SK-N-SH treated with all-trans-retinoic acid at 6 μM for 48 hours (cell line): ENCODE results near the gene ABCA13.

Experiments
- ATAC-seq: fragments of 200-7000 bp; cut with Tn5 transposase; 3 replicates; pipeline ENCODE4 v1.9.1; 2020; ENCODE audit warnings: mild to moderate bottlenecking, moderate library complexity
- ARNTL ChIP-seq: fragments of 450-650 bp; formaldehyde crosslinking; IDR thresholded peaks from 2 replicates; pipeline ENCODE4 v1.5.0; 2020; ENCODE audit warnings: low read depth, mild to moderate bottlenecking, moderate library complexity, borderline replicate concordance
- BACH2 ChIP-seq: fragments of 250-450 bp; sonication (Bioruptor Pico); IDR thresholded peaks from 2 replicates; pipeline ENCODE4 v1.9.0; 2021; ENCODE audit warnings: mild to moderate bottlenecking, borderline replicate concordance
- CSDC2 ChIP-seq: fragments of 250-450 bp; sonication (Bioruptor Pico); IDR thresholded peaks from 2 replicates; pipeline ENCODE4 v1.5.0; 2020; ENCODE audit warnings: mild to moderate bottlenecking, moderate library complexity
- ESRRG ChIP-seq: fragments of 250-450 bp; sonication (Bioruptor Pico); IDR thresholded peaks from 2 replicates; pipeline ENCODE4 v1.6.1; 2021; ENCODE audit warnings: mild to moderate bottlenecking
- GLIS3 ChIP-seq: fragments of 250-450 bp; sonication (Bioruptor Pico); IDR thresholded peaks from 2 replicates; pipeline ENCODE4 v1.5.0; 2020; ENCODE audit warnings: mild to moderate bottlenecking, moderate library complexity
- ISL1 ChIP-seq: fragments of 250-450 bp; sonication (Bioruptor Pico); IDR thresholded peaks from 2 replicates; pipeline ENCODE4 v2.1.2; 2022; ENCODE audit warnings: mild to moderate bottlenecking, moderate library complexity
- OSR1 ChIP-seq: fragments of 250-450 bp; sonication (Bioruptor Pico); IDR thresholded peaks from 2 replicates; pipeline ENCODE4 v1.8.0; 2022; ENCODE audit warnings: moderate library complexity, mild to moderate bottlenecking, inconsistent platforms
- PPARA ChIP-seq: fragments of 250-450 bp; sonication (Bioruptor Pico); IDR thresholded peaks from 2 replicates; pipeline ENCODE4 v1.5.0; 2020; ENCODE audit warnings: mild to moderate bottlenecking, borderline replicate concordance
- SNAI2 ChIP-seq: fragments of 250-450 bp; sonication (Bioruptor Pico); IDR thresholded peaks from 2 replicates; pipeline ENCODE4 v1.5.0; 2020; ENCODE audit warnings: mild to moderate bottlenecking, moderate library complexity
- TCF4 ChIP-seq: fragments of 250-450 bp; sonication (Bioruptor Pico); IDR thresholded peaks from 2 replicates; pipeline ENCODE4 v1.8.0; 2021; ENCODE audit warnings: mild to moderate bottlenecking, moderate library complexity, borderline replicate concordance
- TOX ChIP-seq: fragments of 250-450 bp; sonication (Bioruptor Pico); IDR thresholded peaks from 2 replicates; pipeline ENCODE4 v1.8.0; 2021; ENCODE audit warnings: mild to moderate bottlenecking, moderate library complexity, borderline replicate concordance
- ZC3H10 ChIP-seq: fragments of 250-450 bp; sonication (Bioruptor Pico); IDR thresholded peaks from 2 replicates; pipeline ENCODE4 v1.5.1; 2021; ENCODE audit warnings: mild to moderate bottlenecking, moderate library complexity
- ZFP3 ChIP-seq: fragments of 250-450 bp; sonication (Bioruptor Pico); IDR thresholded peaks from 2 replicates; pipeline ENCODE4 v1.5.0; 2020; ENCODE audit warnings: mild to moderate bottlenecking, moderate library complexity
- ZFP30 ChIP-seq: fragments of 450-650 bp; formaldehyde crosslinking; IDR thresholded peaks from 2 replicates; pipeline ENCODE4 v1.5.0; 2022; ENCODE audit warnings: mild to moderate bottlenecking, moderate library complexity
- ZNF565 ChIP-seq: fragments of 450-650 bp; formaldehyde crosslinking; conservative IDR thresholded peaks from 2 replicates; pipeline ENCODE4 v1.5.0; 2020; ENCODE audit warnings: low read depth, mild to moderate bottlenecking, moderate library complexity
- ZNF70 ChIP-seq: fragments of 450-650 bp; formaldehyde crosslinking; IDR thresholded peaks from 2 replicates; pipeline ENCODE4 v1.5.0; 2020; ENCODE audit warnings: mild to moderate bottlenecking, moderate library complexity
- ZNF8 ChIP-seq: fragments of 450-650 bp; formaldehyde crosslinking; IDR thresholded peaks from 2 replicates; pipeline ENCODE4 v1.5.0; 2020; ENCODE audit warnings: mild to moderate bottlenecking, moderate library complexity
- TF ChIP-seq, protein P1 (sequence below): fragments of 250-450 bp; sonication (Bioruptor Pico); IDR thresholded peaks from 2 replicates; pipeline ENCODE4 v1.8.0; 2020; ENCODE audit warnings: mild to moderate bottlenecking, moderate library complexity, borderline replicate concordance
- TF ChIP-seq, protein P2 (sequence below): fragments of 250-450 bp; sonication (Bioruptor Pico); IDR thresholded peaks from 2 replicates; pipeline ENCODE4 v1.8.0; 2021; ENCODE audit warnings: low read depth, mild to moderate bottlenecking, moderate library complexity, borderline replicate concordance
- TF ChIP-seq, protein P3 (sequence below): fragments of 250-450 bp; sonication (Bioruptor Pico); IDR thresholded peaks from 2 replicates; pipeline ENCODE4 v1.5.1; 2021; ENCODE audit warnings: mild to moderate bottlenecking, moderate library complexity
- TF ChIP-seq, protein P4 (sequence below): fragments of 250-450 bp; sonication (Bioruptor Pico); IDR thresholded peaks from 2 replicates; pipeline ENCODE4 v1.5.1; 2020; ENCODE audit warnings: low read depth, mild to moderate bottlenecking, moderate library complexity
- TF ChIP-seq, protein P5 (sequence below): fragments of 250-450 bp; sonication (Bioruptor Pico); IDR thresholded peaks from 2 replicates; pipeline ENCODE4 v1.5.0; 2020; ENCODE audit warnings: mild to moderate bottlenecking, moderate library complexity

The ABCA13 gene

GRCh38 chr7:48242846-48243245, 71.6 kb downstream of the ABCA13 start:
- no peak for TF ChIP-seq ZNF565 (CRISPR knock-in tag)
- TF ChIP-seq, protein P1, sequence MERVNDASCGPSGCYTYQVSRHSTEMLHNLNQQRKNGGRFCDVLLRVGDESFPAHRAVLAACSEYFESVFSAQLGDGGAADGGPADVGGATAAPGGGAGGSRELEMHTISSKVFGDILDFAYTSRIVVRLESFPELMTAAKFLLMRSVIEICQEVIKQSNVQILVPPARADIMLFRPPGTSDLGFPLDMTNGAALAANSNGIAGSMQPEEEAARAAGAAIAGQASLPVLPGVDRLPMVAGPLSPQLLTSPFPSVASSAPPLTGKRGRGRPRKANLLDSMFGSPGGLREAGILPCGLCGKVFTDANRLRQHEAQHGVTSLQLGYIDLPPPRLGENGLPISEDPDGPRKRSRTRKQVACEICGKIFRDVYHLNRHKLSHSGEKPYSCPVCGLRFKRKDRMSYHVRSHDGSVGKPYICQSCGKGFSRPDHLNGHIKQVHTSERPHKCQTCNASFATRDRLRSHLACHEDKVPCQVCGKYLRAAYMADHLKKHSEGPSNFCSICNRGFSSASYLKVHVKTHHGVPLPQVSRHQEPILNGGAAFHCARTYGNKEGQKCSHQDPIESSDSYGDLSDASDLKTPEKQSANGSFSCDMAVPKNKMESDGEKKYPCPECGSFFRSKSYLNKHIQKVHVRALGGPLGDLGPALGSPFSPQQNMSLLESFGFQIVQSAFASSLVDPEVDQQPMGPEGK (CRISPR knock-in tag) = no peak
- no peak for TF ChIP-seq TCF4 (CRISPR knock-in tag)
- TF ChIP-seq ISL1 (CRISPR knock-in tag) = no peak
- no peak for TF ChIP-seq BACH2 (CRISPR knock-in tag)
- TF ChIP-seq PPARA (CRISPR knock-in tag) = no peak
- TF ChIP-seq SNAI2 = no peak
- TF ChIP-seq GLIS3 (CRISPR knock-in tag) = no peak
- TF ChIP-seq, protein P2, sequence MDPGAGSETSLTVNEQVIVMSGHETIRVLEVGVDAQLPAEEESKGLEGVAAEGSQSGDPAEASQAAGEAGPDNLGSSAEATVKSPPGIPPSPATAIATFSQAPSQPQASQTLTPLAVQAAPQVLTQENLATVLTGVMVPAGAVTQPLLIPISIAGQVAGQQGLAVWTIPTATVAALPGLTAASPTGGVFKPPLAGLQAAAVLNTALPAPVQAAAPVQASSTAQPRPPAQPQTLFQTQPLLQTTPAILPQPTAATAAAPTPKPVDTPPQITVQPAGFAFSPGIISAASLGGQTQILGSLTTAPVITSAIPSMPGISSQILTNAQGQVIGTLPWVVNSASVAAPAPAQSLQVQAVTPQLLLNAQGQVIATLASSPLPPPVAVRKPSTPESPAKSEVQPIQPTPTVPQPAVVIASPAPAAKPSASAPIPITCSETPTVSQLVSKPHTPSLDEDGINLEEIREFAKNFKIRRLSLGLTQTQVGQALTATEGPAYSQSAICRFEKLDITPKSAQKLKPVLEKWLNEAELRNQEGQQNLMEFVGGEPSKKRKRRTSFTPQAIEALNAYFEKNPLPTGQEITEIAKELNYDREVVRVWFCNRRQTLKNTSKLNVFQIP (CRISPR knock-in tag) = no peak
- TF ChIP-seq, protein P3, sequence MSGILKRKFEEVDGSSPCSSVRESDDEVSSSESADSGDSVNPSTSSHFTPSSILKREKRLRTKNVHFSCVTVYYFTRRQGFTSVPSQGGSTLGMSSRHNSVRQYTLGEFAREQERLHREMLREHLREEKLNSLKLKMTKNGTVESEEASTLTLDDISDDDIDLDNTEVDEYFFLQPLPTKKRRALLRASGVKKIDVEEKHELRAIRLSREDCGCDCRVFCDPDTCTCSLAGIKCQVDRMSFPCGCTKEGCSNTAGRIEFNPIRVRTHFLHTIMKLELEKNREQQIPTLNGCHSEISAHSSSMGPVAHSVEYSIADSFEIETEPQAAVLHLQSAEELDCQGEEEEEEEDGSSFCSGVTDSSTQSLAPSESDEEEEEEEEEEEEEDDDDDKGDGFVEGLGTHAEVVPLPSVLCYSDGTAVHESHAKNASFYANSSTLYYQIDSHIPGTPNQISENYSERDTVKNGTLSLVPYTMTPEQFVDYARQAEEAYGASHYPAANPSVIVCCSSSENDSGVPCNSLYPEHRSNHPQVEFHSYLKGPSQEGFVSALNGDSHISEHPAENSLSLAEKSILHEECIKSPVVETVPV (CRISPR knock-in tag) = no peak
- TF ChIP-seq ARNTL = no peak
- no peak for TF ChIP-seq ZFP30 (CRISPR knock-in tag)
- TF ChIP-seq ZFP3 (CRISPR knock-in tag) = no peak
- TF ChIP-seq, protein P4, sequence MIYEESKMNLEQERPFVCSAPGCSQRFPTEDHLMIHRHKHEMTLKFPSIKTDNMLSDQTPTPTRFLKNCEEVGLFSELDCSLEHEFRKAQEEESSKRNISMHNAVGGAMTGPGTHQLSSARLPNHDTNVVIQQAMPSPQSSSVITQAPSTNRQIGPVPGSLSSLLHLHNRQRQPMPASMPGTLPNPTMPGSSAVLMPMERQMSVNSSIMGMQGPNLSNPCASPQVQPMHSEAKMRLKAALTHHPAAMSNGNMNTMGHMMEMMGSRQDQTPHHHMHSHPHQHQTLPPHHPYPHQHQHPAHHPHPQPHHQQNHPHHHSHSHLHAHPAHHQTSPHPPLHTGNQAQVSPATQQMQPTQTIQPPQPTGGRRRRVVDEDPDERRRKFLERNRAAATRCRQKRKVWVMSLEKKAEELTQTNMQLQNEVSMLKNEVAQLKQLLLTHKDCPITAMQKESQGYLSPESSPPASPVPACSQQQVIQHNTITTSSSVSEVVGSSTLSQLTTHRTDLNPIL (CRISPR knock-in tag) = no peak
- TF ChIP-seq OSR1 = no peak
- TF ChIP-seq, protein P5, sequence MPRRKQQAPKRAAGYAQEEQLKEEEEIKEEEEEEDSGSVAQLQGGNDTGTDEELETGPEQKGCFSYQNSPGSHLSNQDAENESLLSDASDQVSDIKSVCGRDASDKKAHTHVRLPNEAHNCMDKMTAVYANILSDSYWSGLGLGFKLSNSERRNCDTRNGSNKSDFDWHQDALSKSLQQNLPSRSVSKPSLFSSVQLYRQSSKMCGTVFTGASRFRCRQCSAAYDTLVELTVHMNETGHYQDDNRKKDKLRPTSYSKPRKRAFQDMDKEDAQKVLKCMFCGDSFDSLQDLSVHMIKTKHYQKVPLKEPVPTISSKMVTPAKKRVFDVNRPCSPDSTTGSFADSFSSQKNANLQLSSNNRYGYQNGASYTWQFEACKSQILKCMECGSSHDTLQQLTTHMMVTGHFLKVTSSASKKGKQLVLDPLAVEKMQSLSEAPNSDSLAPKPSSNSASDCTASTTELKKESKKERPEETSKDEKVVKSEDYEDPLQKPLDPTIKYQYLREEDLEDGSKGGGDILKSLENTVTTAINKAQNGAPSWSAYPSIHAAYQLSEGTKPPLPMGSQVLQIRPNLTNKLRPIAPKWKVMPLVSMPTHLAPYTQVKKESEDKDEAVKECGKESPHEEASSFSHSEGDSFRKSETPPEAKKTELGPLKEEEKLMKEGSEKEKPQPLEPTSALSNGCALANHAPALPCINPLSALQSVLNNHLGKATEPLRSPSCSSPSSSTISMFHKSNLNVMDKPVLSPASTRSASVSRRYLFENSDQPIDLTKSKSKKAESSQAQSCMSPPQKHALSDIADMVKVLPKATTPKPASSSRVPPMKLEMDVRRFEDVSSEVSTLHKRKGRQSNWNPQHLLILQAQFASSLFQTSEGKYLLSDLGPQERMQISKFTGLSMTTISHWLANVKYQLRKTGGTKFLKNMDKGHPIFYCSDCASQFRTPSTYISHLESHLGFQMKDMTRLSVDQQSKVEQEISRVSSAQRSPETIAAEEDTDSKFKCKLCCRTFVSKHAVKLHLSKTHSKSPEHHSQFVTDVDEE (CRISPR knock-in tag) = no peak
- TF ChIP-seq ZC3H10 = no peak
- TF ChIP-seq, all 23 proteins: peak for 0
- ATAC-seq = no peak

GRCh38 chr7:48244864-48245271, 73.6 kb downstream of the ABCA13 start:
- ATAC-seq = no peak

More at GRCh38 chr7:48244864-48245271, 73.6 kb downstream of the ABCA13 start:
- TF ChIP-seq ZNF565 (CRISPR knock-in tag) (no peak), GLIS3 (CRISPR knock-in tag) (no peak), ZFP30 (CRISPR knock-in tag) (no peak), SNAI2 (no peak), CSDC2 (CRISPR knock-in tag) (no peak), TCF4 (CRISPR knock-in tag) (no peak), ZNF8 (CRISPR knock-in tag) (no peak), ESRRG (CRISPR knock-in tag) (no peak), ZNF70 (CRISPR knock-in tag) (no peak), TOX (CRISPR knock-in tag) (no peak)
- TF ChIP-seq, protein P2 (CRISPR knock-in tag) = no peak
- TF ChIP-seq, protein P3 (CRISPR knock-in tag) = no peak
- TF ChIP-seq, protein P4 (CRISPR knock-in tag) = no peak
- TF ChIP-seq, protein P1 (CRISPR knock-in tag) = no peak
